Measurements from ENCODE around the gene CCDC87. TPM values are rescaled to one million over a fixed set of nuclear protein-coding genes. Genes with fewer than 3 reads are reported as not detected.
"Not testable (repeated sequence)": the region's sequence is repeated elsewhere in the genome, so short reads cannot be mapped to it uniquely, and the experiment has no call there.

The CCDC87 gene
- total RNA-seq, 1 experiment from 2014 or later = 0.75 TPM

DNA sequence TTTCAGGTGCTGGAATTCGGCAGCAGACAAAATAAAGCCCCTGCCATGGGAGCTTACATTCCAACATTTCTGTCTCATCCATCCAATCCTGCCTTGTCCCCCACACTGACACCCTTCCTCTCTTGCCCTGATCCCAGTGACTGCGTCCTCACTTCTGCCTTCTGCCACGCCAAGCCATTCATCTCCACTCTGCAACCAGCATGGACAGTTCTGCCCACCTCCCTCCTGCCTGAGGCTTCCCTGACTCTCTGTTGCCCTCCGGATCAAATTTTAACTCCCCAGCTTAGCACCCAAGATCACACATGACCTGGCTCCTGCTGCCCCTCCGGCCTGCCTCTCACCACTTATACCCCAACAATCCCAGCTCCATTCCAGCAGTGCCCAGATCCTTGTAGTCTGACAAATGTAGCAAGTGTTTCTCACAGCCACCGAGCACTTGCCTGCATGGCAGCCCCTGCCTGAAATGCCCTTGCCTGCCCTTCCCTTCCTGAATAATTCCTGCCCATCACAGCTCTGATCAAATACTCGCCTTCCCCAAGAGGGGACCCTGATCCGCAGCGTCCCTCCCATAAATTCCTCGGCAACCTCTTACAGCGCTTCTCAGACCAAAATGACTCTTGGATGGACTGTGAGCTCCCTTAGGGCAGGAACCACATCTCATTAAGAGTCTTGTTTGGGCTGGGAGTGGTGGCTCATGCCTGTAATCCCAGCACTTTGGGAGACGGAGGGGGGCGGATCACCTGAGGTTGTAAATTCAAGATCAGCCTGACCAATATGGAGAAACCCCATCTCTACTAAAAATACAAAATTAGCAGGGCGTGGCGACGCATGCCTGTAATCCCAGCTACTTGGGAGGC, 43.9 kb downstream of the CCDC87 start:
- no peaks in the 10 kb centered on the region for H3K36me3 ChIP-seq (ENCODE audit: insufficient read depth, low read length)
- no peak overlapping the region for H3K4me2 ChIP-seq (ENCODE audit: low read depth, low read length, poor library complexity, severe bottlenecking)
- peaks cover 8% of the 10 kb centered on the region for H3K79me2 ChIP-seq (ENCODE audit: low read length)
- H3K9ac ChIP-seq (ENCODE audit: low read length) = no peak overlapping the region
- no peak overlapping the region for H3K27ac ChIP-seq (ENCODE audit: low read length)
- peaks cover 31% of the 10 kb centered on the region for H3K4me1 ChIP-seq (ENCODE audit: low read length)
- H3K9me2 ChIP-seq (replicated peaks; ENCODE audit: insufficient read depth, low read length) = no peaks in the 10 kb centered on the region
- no peak overlapping the region for H3K4me3 ChIP-seq (ENCODE audit: low read length)
- no peaks in the 10 kb centered on the region for H3K9me3 ChIP-seq (ENCODE audit: low read length)
- H3K27me3 ChIP-seq (ENCODE audit: low read length) = no peaks in the 10 kb centered on the region
- H4K20me1 ChIP-seq (ENCODE audit: insufficient read depth, low read depth, low read length) = 0 out of 2 replicates have a peak, but pooled peaks cover 4% of the 10 kb centered on the region
- DNase-seq = no peak
- no peak overlapping the region for H2AFZ ChIP-seq (ENCODE audit: low read length)

DNA sequence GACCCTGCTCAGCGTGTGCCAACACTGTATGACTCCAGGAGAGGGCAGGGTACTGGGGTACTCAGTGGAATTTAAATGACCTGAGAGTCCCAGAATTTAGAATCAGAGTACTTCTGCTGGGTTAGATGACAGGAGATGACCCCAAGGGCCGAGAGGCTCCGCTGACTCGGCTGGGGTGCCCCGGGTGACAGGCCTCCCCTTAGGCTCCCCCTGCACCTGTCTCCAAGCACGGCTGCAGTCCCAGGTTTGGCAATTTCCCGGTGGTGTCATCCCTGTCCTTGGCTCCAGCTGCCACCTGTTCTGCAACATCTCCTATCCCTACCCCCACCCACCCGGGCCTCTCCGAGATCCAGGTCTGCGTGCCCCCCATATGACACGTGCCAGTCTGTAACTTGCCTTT, 44.8 kb downstream of the CCDC87 start:
- H3K27me3 ChIP-seq (ENCODE audit: low read length) = no peaks in the 10 kb centered on the region
- no peaks in the 10 kb centered on the region for H3K36me3 ChIP-seq (ENCODE audit: insufficient read depth, low read length)
- no peak overlapping the region for H3K27ac ChIP-seq (ENCODE audit: low read length)
- H3K9ac ChIP-seq (ENCODE audit: low read length) = no peak overlapping the region
- H3K4me1 ChIP-seq (ENCODE audit: low read length) = peaks cover 40% of the 10 kb centered on the region
- no peak overlapping the region for H3K4me3 ChIP-seq (ENCODE audit: low read length)
- 0 out of 2 replicates have a peak, but pooled peaks cover 4% of the 10 kb centered on the region for H4K20me1 ChIP-seq (ENCODE audit: insufficient read depth, low read depth, low read length)
- H2AFZ ChIP-seq (ENCODE audit: low read length) = no peak overlapping the region
- no peak overlapping the region for H3K4me2 ChIP-seq (ENCODE audit: low read depth, low read length, poor library complexity, severe bottlenecking)
- DNase-seq = no peak
- no peaks in the 10 kb centered on the region for H3K9me3 ChIP-seq (ENCODE audit: low read length)
- peaks cover 8% of the 10 kb centered on the region for H3K79me2 ChIP-seq (ENCODE audit: low read length)
- no peaks in the 10 kb centered on the region for H3K9me2 ChIP-seq (replicated peaks; ENCODE audit: insufficient read depth, low read length)

DNA sequence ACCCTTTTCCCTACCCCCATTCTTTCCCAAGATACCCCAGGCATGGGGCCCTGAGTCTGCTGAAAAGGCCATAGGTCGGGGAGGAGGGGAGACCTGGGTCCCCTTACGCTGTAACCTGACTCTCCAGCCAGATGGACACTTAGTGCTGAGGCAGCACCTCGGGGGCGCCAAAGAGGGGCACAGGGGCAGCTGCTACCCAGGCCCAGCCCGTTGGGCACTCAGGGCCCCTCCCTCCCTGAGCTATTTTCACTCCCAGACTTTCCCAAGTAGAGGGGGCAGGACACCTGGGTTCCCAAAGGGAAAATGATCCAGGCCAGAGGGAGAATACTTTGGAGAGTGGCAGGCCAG, 45.2 kb downstream of the CCDC87 start:
- no peak overlapping the region for H2AFZ ChIP-seq (ENCODE audit: low read length)
- no peaks in the 10 kb centered on the region for H3K36me3 ChIP-seq (ENCODE audit: insufficient read depth, low read length)
- H3K27ac ChIP-seq (ENCODE audit: low read length) = no peak overlapping the region
- no peak for DNase-seq
- H3K79me2 ChIP-seq (ENCODE audit: low read length) = peaks cover 8% of the 10 kb centered on the region
- no peaks in the 10 kb centered on the region for H3K27me3 ChIP-seq (ENCODE audit: low read length)
- H3K9me2 ChIP-seq (replicated peaks; ENCODE audit: insufficient read depth, low read length) = no peaks in the 10 kb centered on the region
- H3K9me3 ChIP-seq (ENCODE audit: low read length) = no peaks in the 10 kb centered on the region
- 0 out of 2 replicates have a peak, but pooled peaks cover 4% of the 10 kb centered on the region for H4K20me1 ChIP-seq (ENCODE audit: insufficient read depth, low read depth, low read length)
- H3K4me3 ChIP-seq (ENCODE audit: low read length) = no peak overlapping the region
- peaks cover 40% of the 10 kb centered on the region for H3K4me1 ChIP-seq (ENCODE audit: low read length)
- no peak overlapping the region for H3K9ac ChIP-seq (ENCODE audit: low read length)
- H3K4me2 ChIP-seq (ENCODE audit: low read depth, low read length, poor library complexity, severe bottlenecking) = no peak overlapping the region

DNA sequence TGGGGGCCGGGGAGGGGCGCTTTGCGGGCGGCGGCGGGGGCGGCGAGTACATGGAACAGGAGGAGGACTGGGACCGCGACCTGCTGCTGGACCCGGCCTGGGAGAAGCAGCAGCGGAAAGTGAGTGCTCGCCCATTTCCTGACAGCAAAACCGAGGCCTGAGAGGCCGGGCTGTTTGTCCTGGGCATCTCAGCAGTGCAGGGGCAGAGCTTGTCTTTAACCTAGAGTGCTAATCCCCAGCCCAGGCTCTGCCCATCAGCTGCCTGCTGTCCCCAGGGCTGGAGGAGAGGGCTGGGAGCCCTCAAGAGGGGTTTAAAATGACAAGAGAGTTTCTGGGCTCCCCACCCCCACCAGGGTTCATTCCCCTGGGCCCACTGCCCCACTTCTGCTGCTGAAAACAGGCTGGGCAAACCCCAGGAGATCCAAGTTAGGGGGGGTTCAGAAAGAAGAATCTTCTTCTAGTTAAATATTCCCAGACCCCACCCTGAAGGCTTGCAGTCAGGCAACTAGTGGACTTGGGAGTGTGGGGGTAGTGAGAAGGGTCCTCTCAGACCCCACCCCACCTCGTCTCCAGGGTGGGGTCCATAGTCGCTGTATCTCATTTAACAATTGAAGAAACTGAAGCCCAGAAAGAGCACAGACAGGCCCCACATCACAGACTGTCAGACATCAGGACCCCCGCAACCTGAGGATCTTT, 45.7 kb downstream of the CCDC87 start:
- no peaks in the 10 kb centered on the region for H3K27me3 ChIP-seq (ENCODE audit: low read length)
- no peaks in the 10 kb centered on the region for H3K9me2 ChIP-seq (replicated peaks; ENCODE audit: insufficient read depth, low read length)
- H3K4me2 ChIP-seq (ENCODE audit: low read depth, low read length, poor library complexity, severe bottlenecking) = peak overlapping the region; percentile 93
- H3K27ac ChIP-seq (ENCODE audit: low read length) = no peak overlapping the region
- H3K4me1 ChIP-seq (ENCODE audit: low read length) = peaks cover 40% of the 10 kb centered on the region
- H4K20me1 ChIP-seq (ENCODE audit: insufficient read depth, low read depth, low read length) = 0 out of 2 replicates have a peak, but pooled peaks cover 4% of the 10 kb centered on the region
- H3K36me3 ChIP-seq (ENCODE audit: insufficient read depth, low read length) = no peaks in the 10 kb centered on the region
- no peak overlapping the region for H3K4me3 ChIP-seq (ENCODE audit: low read length)
- H3K9ac ChIP-seq (ENCODE audit: low read length) = no peak overlapping the region
- H3K79me2 ChIP-seq (ENCODE audit: low read length) = peaks cover 8% of the 10 kb centered on the region
- H3K9me3 ChIP-seq (ENCODE audit: low read length) = no peaks in the 10 kb centered on the region
- H2AFZ ChIP-seq (ENCODE audit: low read length) = no peak overlapping the region
- peak; percentile 51 for DNase-seq

DNA sequence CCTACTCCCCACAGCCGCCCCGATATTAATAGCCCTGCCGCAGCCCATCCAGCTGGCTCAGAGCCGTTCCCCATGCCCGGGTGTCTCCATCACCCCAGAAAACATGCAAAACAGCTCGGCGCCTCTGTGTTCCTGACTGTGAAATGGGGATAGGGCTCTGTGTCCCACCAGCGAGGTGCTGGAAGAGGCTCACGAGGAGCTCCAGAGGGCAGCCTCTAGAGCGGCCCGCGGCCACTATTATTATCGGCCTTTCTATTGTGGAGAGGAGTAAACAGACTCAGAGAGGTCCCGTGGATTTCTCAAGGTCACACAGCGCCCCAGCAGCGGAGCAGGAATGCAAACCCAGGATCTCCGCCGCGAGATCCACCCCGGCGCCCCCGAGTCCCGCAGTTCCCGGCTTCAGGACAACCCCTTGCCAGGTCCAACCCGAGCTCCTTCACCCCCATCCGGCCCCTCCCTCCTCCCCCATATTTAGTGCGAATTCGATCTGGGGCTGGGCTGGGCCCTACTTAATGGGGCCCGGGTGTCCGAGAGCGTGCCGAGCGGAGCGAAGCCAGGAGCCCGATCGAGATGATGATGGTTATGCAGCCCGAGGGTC, 46.4 kb downstream of the CCDC87 start, which contains the start of gene ACTN3:
Gene ACTN3, plus strand, starts transcription at position 536 of the 598 bp plus-strand sequence. Its CDS starts 35 bp downstream, at position 571.
- Histone ChIP-seq H3K9ac (ENCODE audit: low read length) (peak within 1 kb of the TSS; percentile 96), H4K20me1 (ENCODE audit: insufficient read depth, low read depth, low read length) (0 out of 2 replicates have a peak, but pooled peaks cover 4% of the 10 kb centered on the region), H3K27ac (ENCODE audit: low read length) (peak within 1 kb of the TSS; percentile 76), H3K9me3 (ENCODE audit: low read length) (no peaks in the 10 kb centered on the region), H3K79me2 (ENCODE audit: low read length) (peaks cover 8% of the 10 kb centered on the region), H3K9me2 (replicated peaks; ENCODE audit: insufficient read depth, low read length) (no peaks in the 10 kb centered on the region), H3K27me3 (ENCODE audit: low read length) (no peaks in the 10 kb centered on the region), H3K4me2 (ENCODE audit: low read depth, low read length, poor library complexity, severe bottlenecking) (peak within 1 kb of the TSS; percentile 93), H3K4me3 (ENCODE audit: low read length) (peak within 1 kb of the TSS; percentile 97), H2AFZ (ENCODE audit: low read length) (peak within 1 kb of the TSS; percentile 70; the same call in 1 of the 2 replicates), H3K4me1 (ENCODE audit: low read length) (peaks cover 40% of the 10 kb centered on the region), H3K36me3 (ENCODE audit: insufficient read depth, low read length) (no peaks in the 10 kb centered on the region; the same call in 1 of the 2 replicates)
- DNase-seq = no peak

DNA sequence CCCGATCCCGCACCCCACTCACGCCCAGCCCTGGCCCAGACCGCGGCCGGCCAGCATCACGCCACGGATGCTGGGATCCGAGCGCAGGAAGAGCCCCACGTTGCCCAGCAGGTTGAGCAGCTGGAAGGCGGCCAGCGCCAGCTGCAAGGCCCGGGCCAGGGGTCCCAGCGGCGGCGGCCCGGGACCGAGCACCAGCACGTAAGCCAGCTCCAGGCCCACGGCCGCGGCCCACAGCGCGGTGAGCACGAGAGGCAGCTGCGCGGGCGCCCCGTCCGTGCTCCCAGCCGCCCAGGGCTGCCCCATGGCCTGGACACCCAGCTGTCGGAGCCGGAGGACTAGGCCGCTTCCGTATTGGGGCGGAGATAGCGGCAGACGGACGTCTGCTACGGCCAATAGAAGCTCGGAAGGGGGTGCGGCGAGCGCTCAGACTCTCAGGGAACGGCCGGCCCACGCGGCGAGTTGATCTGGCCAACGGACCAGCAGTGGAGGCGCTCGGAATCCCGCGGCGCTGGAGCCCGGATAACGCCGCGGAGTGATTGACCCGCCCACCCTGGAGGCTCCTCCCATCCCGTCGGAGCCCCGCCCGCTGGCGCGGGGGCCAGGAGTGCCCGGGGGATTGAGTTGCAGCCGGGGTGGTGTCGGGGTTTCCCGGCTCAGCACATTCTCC, 47.0 kb downstream of the CCDC87 start, which contains the start of gene ZDHHC24:
Gene ZDHHC24, minus strand, starts transcription at position 348 of the 667 bp plus-strand sequence. Its CDS starts 45 bp downstream, at position 303.
- Histone ChIP-seq H3K79me2 (ENCODE audit: low read length) (peaks cover 8% of the 10 kb centered on the region), H3K9ac (ENCODE audit: low read length) (peak within 1 kb of the TSS; percentile 96), H3K4me2 (ENCODE audit: low read depth, low read length, poor library complexity, severe bottlenecking) (peak within 1 kb of the TSS; percentile 93), H3K27ac (ENCODE audit: low read length) (peak within 1 kb of the TSS; percentile 76), H3K36me3 (ENCODE audit: insufficient read depth, low read length) (no peaks in the 10 kb centered on the region; the same call in 1 of the 2 replicates), H4K20me1 (ENCODE audit: insufficient read depth, low read depth, low read length) (0 out of 2 replicates have a peak, but pooled peaks cover 4% of the 10 kb centered on the region), H3K4me3 (ENCODE audit: low read length) (peak within 1 kb of the TSS; percentile 97), H3K4me1 (ENCODE audit: low read length) (peaks cover 40% of the 10 kb centered on the region), H3K27me3 (ENCODE audit: low read length) (no peaks in the 10 kb centered on the region), H3K9me3 (ENCODE audit: low read length) (no peaks in the 10 kb centered on the region), H2AFZ (ENCODE audit: low read length) (peak within 1 kb of the TSS; percentile 70; the same call in 1 of the 2 replicates), H3K9me2 (replicated peaks; ENCODE audit: insufficient read depth, low read length) (no peaks in the 10 kb centered on the region)
- peak; percentile 97 for DNase-seq

DNA sequence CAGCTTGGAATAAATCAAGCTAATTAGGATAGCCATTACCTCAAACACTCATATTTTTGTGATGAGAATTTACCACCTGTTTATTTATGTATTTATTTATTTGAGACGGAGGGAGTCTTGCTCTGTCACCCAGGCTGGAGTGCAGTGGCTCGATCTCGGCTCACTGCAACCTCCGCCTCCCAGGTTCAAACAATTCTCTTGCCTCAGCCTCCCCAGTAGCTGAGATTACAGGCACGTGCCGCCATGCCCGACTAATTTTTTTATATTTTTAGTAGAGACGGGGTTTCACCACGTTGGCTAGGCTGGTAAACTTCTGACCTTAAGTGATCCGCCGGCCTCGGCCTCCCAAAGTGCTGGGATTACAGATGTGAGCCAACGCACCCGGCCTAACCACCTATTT, 47.9 kb downstream of the CCDC87 start:
- not testable (repeated sequence) for H3K27me3 ChIP-seq (ENCODE audit: low read length)
- peak overlapping the region; percentile 97 for H3K4me3 ChIP-seq (ENCODE audit: low read length)

More for the DNA sequence above, 47.9 kb downstream of the CCDC87 start:
- peak; percentile 53 for DNase-seq
- Histone ChIP-seq H3K9ac (ENCODE audit: low read length) (peak overlapping the region; percentile 96), H3K4me1 (ENCODE audit: low read length) (peaks cover 40% of the 10 kb centered on the region), H3K4me2 (ENCODE audit: low read depth, low read length, poor library complexity, severe bottlenecking) (peak overlapping the region; percentile 93), H3K27ac (ENCODE audit: low read length) (peak overlapping the region; percentile 76)
- H3K9me2 ChIP-seq (replicated peaks; ENCODE audit: insufficient read depth, low read length); H3K36me3 ChIP-seq (ENCODE audit: insufficient read depth, low read length); H3K79me2 ChIP-seq (ENCODE audit: low read length); H3K9me3 ChIP-seq (ENCODE audit: low read length); H2AFZ ChIP-seq (ENCODE audit: low read length); H4K20me1 ChIP-seq (ENCODE audit: insufficient read depth, low read depth, low read length): not testable (repeated sequence)

Measured in Karpas-422 (cell line).